SIG-M5 (cell line): ENCODE results near the gene GYPC.
"Not testable (repeated sequence)": the region's sequence is repeated elsewhere in the genome, so short reads cannot be mapped to it uniquely, and the experiment has no call there.

Experiments
- DNase-seq: peaks from one replicate; lab custom pipeline; 2025; lab: John Stamatoyannopoulos, UW

The GYPC gene

DNA sequence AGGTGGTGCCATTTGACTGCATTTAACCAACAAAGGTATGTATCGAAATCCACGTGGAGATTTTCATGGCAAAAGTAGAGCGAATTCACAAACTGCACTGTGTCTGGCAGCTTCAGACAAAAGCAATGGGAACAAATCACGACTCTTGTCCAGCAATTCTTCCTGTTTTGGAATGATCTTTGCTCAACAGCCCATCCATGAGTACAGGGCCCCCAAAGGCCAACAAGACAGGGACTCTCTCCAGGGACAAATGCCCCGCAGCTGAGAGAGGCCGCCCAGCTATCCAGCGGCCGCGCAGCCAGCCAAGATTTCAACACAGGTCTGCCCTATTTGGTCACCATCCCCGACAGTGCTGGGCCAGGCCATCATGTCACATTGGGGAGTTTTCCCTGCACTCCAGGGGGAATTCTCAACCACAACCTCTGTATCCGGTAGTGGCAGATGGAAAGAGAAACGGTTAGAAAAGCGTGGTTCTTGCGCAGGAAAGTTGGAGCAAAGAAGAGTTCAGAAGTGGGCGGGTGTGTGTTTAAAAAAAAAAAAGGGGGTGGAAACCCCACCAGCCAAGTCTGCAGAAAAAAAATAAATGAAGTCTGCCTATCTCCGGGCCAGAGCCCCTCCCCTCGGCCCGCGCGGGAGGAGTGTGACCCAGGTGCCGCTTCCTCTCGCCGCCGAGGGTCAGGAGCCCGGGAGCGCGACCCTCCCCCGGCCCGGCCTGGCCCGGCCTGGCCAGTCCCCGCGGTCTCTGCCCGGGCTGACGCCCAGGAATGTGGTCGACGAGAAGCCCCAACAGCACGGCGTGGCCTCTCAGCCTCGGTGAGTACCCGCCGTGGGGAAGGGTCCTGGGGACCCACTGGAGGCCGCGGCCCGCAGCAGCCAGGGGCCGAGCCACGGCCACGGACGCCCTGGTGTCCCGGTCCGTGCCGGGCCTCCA, at the start of gene GYPC:
Gene GYPC (plus strand): TSS at position 659 of the 931 bp plus-strand sequence. CDS start 106 bp downstream, at position 765.
- peak; percentile 31 for DNase-seq

DNA sequence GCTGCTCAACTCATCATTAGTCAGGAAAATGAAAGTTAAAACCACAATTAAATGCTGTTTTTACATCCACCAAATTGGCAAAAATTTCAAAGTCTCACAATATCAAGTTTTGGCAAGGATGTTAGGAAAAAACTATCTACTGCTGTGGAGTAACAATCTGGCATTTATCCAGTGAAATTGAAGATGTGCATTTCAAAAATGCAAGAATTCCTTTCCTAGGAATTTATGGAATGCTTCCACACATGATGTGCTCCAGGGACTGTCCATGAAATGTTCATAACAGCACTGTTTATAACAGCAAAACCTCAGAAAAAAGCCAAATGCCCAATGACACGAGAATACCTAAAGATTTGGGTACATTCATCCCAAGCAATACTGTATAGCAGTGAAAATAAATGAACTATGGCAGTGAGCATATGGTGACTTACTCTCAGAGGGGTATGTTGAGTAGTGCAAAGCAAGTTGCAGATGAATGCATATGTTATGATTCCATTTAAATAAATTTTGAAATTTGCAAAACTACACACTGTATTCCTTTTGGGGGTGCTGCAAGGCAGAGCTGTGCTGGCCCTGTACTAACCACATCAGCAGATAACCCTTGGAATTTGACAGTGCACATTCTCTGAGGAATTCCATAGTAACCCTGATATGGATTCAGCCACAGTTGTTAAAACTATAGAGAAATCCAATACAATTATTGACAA, 41.3 kb upstream of the GYPC start:
- DNase-seq: no peak

DNA sequence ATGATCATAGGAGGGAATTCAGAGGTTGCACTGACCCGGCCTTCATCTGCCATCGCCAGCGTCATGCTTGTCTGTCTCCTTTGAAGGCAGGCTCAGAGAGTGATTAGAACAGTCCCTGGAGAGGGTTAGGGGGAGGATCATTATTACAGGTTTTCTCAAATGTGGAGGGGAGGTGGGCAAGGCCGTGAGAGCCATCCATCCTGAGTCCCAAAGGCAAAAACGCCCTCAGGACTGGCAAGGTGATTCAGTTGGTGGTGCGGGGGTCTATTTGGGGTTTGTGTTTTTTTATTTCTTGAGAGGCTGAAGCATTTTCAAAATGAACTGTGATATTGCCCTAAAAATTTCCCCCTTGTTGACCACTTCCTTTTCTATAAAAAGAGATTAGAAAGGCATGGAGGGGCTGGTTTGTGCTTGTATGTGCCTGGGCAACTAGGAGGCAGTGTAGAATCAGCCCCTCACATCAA, 39.3 kb upstream of the GYPC start:
- no peak for DNase-seq

DNA sequence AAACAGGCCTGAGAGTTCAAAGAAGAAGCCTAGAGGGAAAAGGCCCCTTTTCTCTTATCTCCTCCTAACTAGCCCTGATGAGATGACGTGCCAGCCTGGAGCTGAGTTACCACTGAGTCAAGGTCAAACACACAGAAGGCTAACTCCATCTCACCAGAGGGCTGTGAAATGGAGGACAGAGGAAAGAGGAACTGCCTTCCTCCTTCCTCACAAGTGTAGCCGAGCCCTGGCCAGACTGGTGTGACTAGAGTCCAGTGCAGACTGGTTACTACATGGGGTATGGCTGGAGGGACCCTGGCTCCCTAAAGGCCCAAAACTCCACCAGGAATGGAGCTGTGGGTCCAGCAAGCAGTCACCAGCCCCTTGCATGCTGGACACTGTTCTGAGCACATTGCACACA, 35.7 kb upstream of the GYPC start:
- no peak for DNase-seq

- DNase-seq: no peak
These were observed 33.0 kb upstream of the GYPC start for GRCh38 chr2:126623000-126623399.

DNA sequence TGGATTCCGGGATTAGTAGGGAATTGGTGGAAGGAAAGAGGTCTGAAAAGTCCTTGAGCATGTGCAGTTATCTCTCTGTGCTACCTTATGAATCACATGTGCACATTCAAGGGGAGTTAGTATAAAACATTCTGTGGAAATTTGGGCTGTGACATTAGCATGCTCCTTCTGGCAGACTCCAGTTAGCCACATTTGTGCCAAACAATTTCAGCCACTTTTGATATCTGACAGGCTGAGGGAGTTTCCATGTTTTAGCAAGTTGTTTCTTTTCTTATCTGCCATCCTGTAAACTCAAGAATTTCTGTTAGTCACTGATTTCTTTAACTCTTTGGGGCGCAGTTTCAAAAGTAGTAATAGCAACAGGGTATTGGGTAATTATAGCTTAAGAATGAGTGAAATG, 28.3 kb upstream of the GYPC start:
- DNase-seq: no peak

GRCh38 chr2:126634273-126634861, 21.6 kb upstream of the GYPC start:
- DNase-seq: no peak

- no peak for DNase-seq
These were observed 20.7 kb upstream of the GYPC start for GRCh38 chr2:126635281-126635680.

DNA sequence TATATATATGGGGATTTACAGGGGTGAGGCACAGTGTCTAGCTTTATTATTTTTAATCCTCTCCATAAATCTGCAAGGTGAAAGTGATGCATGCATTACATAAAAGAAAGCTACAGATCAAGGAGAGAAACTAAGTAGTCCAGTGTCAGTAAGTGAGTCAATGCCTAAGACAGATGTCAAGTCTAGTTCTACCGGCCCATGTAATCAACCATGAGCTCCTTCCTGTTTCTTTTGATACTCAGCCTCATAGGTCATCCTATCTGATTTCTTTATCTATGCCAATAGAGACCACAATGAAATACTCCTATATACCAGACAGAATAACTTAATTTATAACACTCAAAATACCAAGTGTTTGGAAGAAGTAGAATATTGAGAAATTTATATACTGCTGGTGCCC, 20.2 kb upstream of the GYPC start:
- DNase-seq: no peak

DNA sequence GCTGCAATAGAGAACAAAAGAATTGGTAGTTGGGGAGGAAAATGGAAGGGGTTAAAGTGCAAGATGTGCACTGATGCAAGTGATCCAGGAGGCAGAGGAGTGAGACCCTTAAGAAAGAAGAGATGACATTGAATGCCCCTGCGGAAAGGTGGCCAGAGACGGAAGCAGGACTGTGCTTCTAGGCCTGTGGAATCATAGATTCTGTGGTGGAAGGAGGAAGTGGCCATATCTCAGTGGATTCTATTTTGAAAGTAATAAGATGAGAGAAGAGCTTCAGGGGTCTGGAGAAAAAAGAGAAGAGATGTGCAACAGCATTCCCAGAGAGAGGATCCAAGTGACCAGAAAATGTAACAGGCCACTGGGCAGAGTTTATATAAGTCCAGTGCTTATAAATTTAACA, 18.6 kb upstream of the GYPC start:
- DNase-seq: no peak

DNA sequence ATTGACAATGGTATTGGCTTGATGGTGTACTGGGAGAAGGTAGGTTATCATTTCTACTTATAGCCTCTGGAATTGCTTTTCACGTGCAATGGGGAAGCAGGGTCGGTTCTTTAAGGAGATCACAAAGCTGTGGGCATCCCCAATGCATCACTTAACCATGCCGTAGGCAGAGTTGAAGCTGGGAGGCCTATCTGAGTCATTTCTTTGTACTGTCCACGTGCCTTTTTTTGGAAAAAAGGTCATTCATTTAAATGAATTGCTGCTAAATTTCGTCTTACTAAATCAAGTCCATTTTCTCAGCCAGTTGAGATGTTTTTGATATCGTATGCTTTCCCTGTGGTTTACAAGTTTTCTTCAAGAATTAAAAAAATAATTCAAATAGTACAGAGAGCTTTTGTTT, 17.2 kb upstream of the GYPC start:
- DNase-seq: no peak

DNA sequence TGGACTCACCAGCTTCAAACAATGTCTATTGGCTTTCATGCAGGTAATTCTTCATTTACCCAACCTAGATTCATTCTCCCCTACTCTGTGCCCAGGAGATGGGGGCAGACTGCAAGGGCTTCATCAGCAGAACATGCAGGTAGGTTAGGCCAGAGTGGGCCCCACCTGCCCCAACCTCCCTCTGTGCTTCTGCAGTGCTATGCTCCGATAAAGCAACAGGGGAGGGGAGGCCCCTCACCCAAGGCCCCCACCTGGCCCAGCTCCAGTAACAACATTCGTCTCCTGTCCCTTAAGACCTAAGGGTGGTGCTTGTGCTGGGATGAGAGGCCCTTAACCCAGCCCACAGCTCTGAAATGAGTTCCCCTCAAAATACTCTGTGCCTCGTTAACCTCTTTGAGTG, 16.7 kb upstream of the GYPC start:
- no peak for DNase-seq

DNA sequence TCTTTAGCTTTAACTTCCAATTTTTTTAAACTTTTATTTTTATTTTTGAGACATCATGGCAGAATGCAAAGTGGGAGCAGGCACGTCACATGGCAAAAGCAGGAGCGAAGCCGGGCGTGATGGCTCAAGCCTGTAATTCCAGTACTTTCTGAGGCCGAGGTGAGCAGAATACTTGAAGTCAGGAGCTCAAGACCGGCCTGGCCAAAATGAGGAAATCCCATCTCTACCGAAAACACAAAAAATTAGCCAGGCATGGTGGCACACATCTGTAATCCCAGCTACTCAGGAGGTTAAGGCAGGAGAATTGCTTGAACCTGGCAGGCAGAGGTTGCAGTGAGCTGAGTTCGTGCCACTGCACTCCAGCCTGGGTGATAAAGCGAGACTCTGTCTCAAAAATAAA, 14.7 kb upstream of the GYPC start:
- not testable (repeated sequence) for DNase-seq

DNA sequence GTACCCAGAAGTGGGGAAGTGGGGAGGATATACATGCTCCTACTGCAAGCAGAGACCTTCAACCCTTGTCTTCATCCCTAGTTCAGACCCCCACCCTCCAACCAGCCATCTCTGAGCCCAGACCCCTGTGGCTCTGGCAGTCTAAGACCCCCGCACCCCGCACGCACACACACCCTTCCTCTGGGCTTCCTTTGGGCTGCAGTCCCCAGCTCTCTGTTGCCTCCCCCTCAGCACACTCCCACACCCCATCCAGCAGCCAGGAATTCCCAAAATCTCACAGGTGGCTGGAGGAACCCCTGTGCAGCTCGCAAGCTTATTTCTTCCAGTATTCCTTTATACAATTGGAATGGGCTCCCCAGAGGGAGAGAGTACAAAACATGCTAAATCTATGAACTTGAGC, 13.9 kb upstream of the GYPC start:
- DNase-seq: no peak

DNA sequence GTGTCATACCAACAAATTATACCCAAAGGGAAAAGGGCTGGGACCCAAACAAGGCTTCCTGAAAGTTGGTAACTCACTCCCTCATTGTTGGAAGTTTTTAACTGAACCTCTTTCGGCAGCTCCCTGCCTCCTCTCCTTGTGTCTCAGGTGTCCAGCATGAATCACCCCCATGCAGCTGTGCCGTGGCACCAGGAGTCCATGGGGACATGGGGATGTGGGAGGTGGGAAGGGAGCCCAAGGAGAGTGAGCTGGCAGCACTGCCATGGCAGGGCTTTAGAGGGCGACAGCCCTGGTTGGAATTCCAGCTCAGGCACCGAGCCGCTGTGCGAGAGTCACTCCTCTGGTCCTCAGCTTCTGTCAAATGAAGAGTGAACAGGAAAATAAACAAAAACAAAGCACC, 12.5 kb upstream of the GYPC start:
- no peak for DNase-seq

DNA sequence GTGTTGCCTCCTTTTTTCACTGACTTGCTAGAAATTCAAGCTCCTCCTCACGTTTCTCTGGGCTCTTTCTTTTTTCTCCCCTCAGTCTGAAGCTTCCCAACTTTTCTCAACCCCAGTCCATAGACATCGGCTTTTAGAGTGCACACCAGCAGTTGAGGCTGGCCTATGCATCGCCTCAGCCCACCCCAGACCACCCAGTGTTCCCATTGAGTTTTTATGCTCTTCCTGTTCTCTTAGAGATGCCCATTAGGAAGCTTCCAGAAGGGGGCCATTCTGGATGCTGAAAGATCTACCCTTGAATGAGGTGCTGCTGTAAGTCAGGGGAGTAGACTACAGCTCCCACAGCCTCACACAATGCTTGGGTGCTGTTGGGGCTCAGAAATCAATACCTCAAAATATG, 12.0 kb upstream of the GYPC start:
- no peak for DNase-seq

DNA sequence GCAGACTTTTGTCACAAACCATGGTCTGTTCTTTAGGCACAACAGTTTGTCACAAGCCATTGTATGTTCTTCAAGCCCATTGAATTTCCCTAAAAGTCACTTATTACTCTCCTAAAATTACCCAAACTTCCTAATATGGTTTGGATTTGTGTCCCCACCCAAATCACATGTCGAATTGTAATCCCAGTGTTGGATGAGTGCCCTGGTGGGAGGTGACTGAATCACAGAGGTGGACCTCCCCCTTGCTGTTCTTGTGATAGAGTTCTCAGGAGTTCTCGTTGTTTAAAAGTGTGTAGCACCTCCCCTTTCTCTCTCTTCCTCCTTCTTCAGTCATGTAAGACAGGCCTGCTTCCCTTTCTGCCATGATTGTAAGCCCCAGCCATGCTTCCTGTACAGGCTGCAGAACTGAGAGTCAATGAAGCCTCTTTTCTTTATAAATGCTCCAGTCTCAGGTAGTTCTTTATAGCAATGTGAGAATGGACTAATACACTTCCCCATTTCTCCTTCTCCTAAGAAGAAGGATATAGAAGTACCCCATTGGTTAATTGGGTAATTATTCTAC, 11.2 kb upstream of the GYPC start:
- no peak for DNase-seq

- DNase-seq: no peak
These were observed 10.7 kb upstream of the GYPC start for GRCh38 chr2:126645211-126645618.

DNA sequence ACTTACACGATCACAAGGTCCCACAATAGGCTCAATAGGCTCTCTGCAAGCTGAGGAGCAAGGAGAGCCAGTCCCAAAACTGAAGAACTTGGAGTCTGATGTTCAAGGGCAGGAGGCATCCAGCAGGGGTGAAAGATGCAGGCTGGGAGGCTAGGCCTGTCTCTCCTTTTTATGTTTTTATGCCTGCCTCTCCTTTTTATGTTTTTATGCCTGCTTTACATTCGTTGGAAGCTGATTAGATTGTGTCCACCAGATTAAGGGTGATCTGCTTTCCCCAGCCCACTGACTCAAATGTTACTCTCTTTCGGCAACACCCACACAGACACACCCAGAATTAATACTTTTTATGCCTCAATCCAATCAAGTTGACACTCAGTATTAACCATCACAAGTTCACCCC, 9.9 kb upstream of the GYPC start:
- DNase-seq: no peak

- not testable (repeated sequence) for DNase-seq
These were observed 8.1 kb upstream of the GYPC start for GRCh38 chr2:126647714-126648344.

- not testable (repeated sequence) for DNase-seq
These were observed 7.6 kb upstream of the GYPC start for GRCh38 chr2:126648345-126648786.

DNA sequence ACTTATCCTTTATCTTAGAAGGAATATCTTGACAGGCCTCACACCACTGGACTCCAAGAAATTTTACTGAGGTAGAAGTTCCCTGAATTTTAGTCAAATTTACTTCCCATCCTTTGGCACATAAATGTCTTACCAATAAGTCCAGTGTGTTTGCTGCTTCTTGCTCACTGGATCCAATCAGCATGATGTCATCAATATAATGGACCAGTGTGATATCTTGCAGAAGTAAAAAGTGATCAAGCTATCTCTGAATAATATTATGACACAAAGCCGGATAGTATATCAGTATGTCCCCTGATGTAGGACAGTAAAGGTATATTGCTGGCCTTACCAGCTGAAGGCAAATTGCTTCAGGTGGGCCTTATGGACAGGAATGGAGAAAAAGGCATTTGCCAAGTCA, 6.9 kb upstream of the GYPC start:
- no peak for DNase-seq
